HL-60 (cell line): Measurements from ENCODE around the gene DIO1.

Experiments
- DNase-seq, 2 experiments: peaks; one replicate each; pipeline ENCODE4 v3.0.0-alpha.2; 2010 to 2020; ENCODE audit warnings: low read depth in 1 of 2, low spot score in 1 of 2
- H3K27ac ChIP-seq: fragments of 250-450 bp; sonication (Bioruptor Pico); replicated peaks from 2 replicates; pipeline ENCODE4 v1.5.1; 2020; ENCODE audit warnings: mild to moderate bottlenecking, moderate library complexity
- H3K27me3 ChIP-seq: fragments of 250-450 bp; sonication (Bioruptor Pico); 2 replicates; pipeline ENCODE4 v1.5.1; 2021; ENCODE audit warnings: mild to moderate bottlenecking, moderate library complexity; ENCODE audit not compliant: insufficient read depth, poor library complexity, severe bottlenecking
- H3K4me3 ChIP-seq: replicated peaks from 2 replicates; pipeline ENCODE4 v1.5.1; 2011; ENCODE audit warnings: mild to moderate bottlenecking, control low read depth, low read length; ENCODE audit not compliant: insufficient read depth
- GABPA ChIP-seq: IDR thresholded peaks from 2 replicates; pipeline ENCODE4 v1.6.1; 2012; ENCODE audit warnings: low read depth
- POLR2AphosphoS5 ChIP-seq: IDR thresholded peaks from 2 replicates; pipeline ENCODE4 v1.6.1; 2012; ENCODE audit warnings: low read depth
- SPI1 ChIP-seq: IDR thresholded peaks from 2 replicates; pipeline ENCODE4 v1.6.1; 2012; ENCODE audit warnings: low read depth, mild to moderate bottlenecking, borderline replicate concordance
- TF ChIP-seq, protein P1 (sequence below): IDR thresholded peaks from one replicate; pipeline ENCODE4 v1.5.1; 2011; ENCODE audit warnings: low read length, control low read depth, inconsistent platforms; ENCODE audit not compliant: insufficient read depth
- TF ChIP-seq, protein P2 (sequence below): IDR thresholded peaks from 2 replicates; pipeline ENCODE4 v1.6.1; 2012; ENCODE audit warnings: low read depth; ENCODE audit not compliant: insufficient replicate concordance

The DIO1 gene

DNA sequence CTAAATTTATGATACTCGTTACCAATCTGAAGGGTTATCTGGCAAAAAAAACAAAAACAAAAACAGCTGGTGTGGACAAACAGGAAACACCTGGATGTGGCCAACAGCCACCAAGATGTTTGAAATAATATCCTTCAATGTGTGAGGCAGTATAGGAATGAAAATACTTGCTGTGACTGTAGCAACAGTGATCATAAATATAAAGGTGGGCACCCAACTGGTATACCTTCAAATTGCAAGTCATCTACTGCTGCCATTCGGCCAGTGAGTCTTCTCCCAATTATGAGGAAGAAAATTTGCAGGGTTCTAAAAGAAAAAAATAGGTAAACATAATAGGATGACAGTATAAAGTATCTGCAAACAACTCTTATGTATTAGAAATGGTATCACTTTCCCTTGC lies 5.3 kb upstream of the DIO1 start:
- Histone ChIP-seq H3K27me3 (no peaks in the 10 kb centered on the region), H3K27ac (no peak overlapping the region)
- TF ChIP-seq, protein P1, sequence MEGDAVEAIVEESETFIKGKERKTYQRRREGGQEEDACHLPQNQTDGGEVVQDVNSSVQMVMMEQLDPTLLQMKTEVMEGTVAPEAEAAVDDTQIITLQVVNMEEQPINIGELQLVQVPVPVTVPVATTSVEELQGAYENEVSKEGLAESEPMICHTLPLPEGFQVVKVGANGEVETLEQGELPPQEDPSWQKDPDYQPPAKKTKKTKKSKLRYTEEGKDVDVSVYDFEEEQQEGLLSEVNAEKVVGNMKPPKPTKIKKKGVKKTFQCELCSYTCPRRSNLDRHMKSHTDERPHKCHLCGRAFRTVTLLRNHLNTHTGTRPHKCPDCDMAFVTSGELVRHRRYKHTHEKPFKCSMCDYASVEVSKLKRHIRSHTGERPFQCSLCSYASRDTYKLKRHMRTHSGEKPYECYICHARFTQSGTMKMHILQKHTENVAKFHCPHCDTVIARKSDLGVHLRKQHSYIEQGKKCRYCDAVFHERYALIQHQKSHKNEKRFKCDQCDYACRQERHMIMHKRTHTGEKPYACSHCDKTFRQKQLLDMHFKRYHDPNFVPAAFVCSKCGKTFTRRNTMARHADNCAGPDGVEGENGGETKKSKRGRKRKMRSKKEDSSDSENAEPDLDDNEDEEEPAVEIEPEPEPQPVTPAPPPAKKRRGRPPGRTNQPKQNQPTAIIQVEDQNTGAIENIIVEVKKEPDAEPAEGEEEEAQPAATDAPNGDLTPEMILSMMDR, result no peak
- TF ChIP-seq, protein P2, sequence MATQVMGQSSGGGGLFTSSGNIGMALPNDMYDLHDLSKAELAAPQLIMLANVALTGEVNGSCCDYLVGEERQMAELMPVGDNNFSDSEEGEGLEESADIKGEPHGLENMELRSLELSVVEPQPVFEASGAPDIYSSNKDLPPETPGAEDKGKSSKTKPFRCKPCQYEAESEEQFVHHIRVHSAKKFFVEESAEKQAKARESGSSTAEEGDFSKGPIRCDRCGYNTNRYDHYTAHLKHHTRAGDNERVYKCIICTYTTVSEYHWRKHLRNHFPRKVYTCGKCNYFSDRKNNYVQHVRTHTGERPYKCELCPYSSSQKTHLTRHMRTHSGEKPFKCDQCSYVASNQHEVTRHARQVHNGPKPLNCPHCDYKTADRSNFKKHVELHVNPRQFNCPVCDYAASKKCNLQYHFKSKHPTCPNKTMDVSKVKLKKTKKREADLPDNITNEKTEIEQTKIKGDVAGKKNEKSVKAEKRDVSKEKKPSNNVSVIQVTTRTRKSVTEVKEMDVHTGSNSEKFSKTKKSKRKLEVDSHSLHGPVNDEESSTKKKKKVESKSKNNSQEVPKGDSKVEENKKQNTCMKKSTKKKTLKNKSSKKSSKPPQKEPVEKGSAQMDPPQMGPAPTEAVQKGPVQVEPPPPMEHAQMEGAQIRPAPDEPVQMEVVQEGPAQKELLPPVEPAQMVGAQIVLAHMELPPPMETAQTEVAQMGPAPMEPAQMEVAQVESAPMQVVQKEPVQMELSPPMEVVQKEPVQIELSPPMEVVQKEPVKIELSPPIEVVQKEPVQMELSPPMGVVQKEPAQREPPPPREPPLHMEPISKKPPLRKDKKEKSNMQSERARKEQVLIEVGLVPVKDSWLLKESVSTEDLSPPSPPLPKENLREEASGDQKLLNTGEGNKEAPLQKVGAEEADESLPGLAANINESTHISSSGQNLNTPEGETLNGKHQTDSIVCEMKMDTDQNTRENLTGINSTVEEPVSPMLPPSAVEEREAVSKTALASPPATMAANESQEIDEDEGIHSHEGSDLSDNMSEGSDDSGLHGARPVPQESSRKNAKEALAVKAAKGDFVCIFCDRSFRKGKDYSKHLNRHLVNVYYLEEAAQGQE, result no peak
- TF ChIP-seq POLR2AphosphoS5 (no peak), SPI1 (no peak), GABPA (no peak)

GRCh38 chr1:53889304-53890298 lies 4.4 kb upstream of the DIO1 start, which contains the start of gene YIPF1:
TSS of gene YIPF1 (minus strand) at chr1:53889797. CDS start at chr1:53888937, 860 bp downstream.
- H3K27ac ChIP-seq, result peak within 1 kb of the TSS; percentile 60
- H3K27me3 ChIP-seq, result no peaks in the 10 kb centered on the region
- TF ChIP-seq SPI1 (peak; percentile 6; the same call in 1 of the 2 replicates), POLR2AphosphoS5 (no peak)

More for the DNA sequence above, 5.3 kb upstream of the DIO1 start:
- no peak for DNase-seq
- no peak overlapping the region for H3K4me3 ChIP-seq

GRCh38 chr1:53890522-53890941 lies 3.5 kb upstream of the DIO1 start:
- Histone ChIP-seq H3K27ac (no peak overlapping the region; the same call in 1 of the 2 replicates), H3K4me3 (no peak overlapping the region; the same call in 1 of the 2 replicates), H3K27me3 (no peaks in the 10 kb centered on the region)
- no peak for DNase-seq
- TF ChIP-seq, protein P2, result no peak

More at GRCh38 chr1:53889304-53890298, 4.4 kb upstream of the DIO1 start, which contains the start of gene YIPF1:
- peak within 1 kb of the TSS; percentile 97 for H3K4me3 ChIP-seq
- peak; percentile 65 to 86 for DNase-seq

GRCh38 chr1:53891018-53891417 lies 3.0 kb upstream of the DIO1 start:
- H3K4me3 ChIP-seq, result no peak overlapping the region
- TF ChIP-seq SPI1 (no peak), GABPA (no peak), POLR2AphosphoS5 (no peak)
- TF ChIP-seq, protein P2, result no peak
- TF ChIP-seq, protein P1, result no peak
- H3K27me3 ChIP-seq, result no peaks in the 10 kb centered on the region
- H3K27ac ChIP-seq, result no peak overlapping the region
- DNase-seq, result no peak
